HCT116 (cell line): ENCODE data around the gene AGAP1. TPM values are rescaled to one million over a fixed set of nuclear protein-coding genes. Genes with fewer than 3 reads are reported as not detected.

Source experiments
- ATAC-seq: fragments of 200-7000 bp; cut with Tn5 transposase; 2 replicates; pipeline ENCODE4 v1.9.1; 2020; ENCODE audit warnings: mild to moderate bottlenecking, moderate library complexity
- BruUV-seq: library from RNA; stranded (reverse); fragments of 400-500 nt; replicated peaks from 2 replicates; lab custom pipeline; 2021; lab: Mats Ljungman, UMichigan
- CTCF ChIA-PET: fragments of 300-600 bp; sonication (Branson Sonifier 250); formaldehyde crosslinking; loops from one replicate; lab custom pipeline; 2021; ENCODE audit warnings: antibody characterized with exemption; lab: Charles Lee
- POLR2A ChIA-PET: fragments of 300-600, 350-600 bp; sonication (Branson Sonifier 250); formaldehyde crosslinking; loops from one replicate; lab custom pipeline; 2021; ENCODE audit warnings: antibody characterized with exemption; lab: Charles Lee
- RAD21 ChIA-PET, 2 experiments: fragments of 300-600 bp; sonication (Branson Sonifier 250); formaldehyde crosslinking; loops; one replicate each; lab custom pipeline; 2023; ENCODE audit warnings: low total read pairs in 2 of 2; ENCODE audit not compliant: uncharacterized antibody in 2 of 2, unreplicated experiment in 2 of 2, low non-redundant PET in 1 of 2; lab: Charles Lee
- DNase-seq: peaks from one replicate; pipeline ENCODE4 v3.0.0-alpha.2; 2010; ENCODE audit warnings: low read depth, low spot score
- H2AFZ ChIP-seq: fragments of 200-600 bp; shearing (Covaris generic), sonication (generic); 2 replicates; pipeline ENCODE4 v1.6.1; 2017; ENCODE audit warnings: low read depth, mixed run types, mixed read lengths, antibody characterized with exemption, low read length; ENCODE audit not compliant: poor library complexity, severe bottlenecking
- H3K27ac ChIP-seq: 2 replicates; pipeline ENCODE4 v1.5.1; 2012; ENCODE audit warnings: low read depth, low read length
- H3K27me3 ChIP-seq: fragments of 200-600 bp; sonication (generic); 2 replicates; pipeline ENCODE4 v1.6.1; 2016; ENCODE audit warnings: mixed run types, low read length, mixed read lengths; ENCODE audit not compliant: insufficient read depth
- H3K36me3 ChIP-seq, 2 experiments: fragments of 200-500 bp in 1 of 2; fragments of 200-600 bp in 1 of 2; sonication (Bioruptor generic) in 1 of 2; sonication (generic) in 1 of 2; 2 replicates each; pipeline versions ENCODE4 v1.5.1 to v1.6.1; 2014 to 2016; ENCODE audit warnings: low read length in 2 of 2, inconsistent platforms in 1 of 2, mixed read lengths in 1 of 2, mixed run types in 1 of 2; ENCODE audit not compliant: insufficient read depth in 2 of 2, control insufficient read depth in 1 of 2
- H3K4me1 ChIP-seq, 2 experiments: fragments of 200-600 bp in 1 of 2; sonication (generic) in 1 of 2; 2 replicates each; pipeline versions ENCODE4 v1.5.1 to v1.6.1; 2012 to 2017; ENCODE audit warnings: low read length in 2 of 2, inconsistent platforms in 1 of 2, mild to moderate bottlenecking in 1 of 2, mixed read lengths in 1 of 2, mixed run types in 1 of 2, moderate library complexity in 1 of 2; ENCODE audit not compliant: insufficient read depth in 2 of 2, control insufficient read depth in 1 of 2
- H3K4me2 ChIP-seq: fragments of 200-600 bp; sonication (generic); 2 replicates; pipeline ENCODE4 v1.6.1; 2017; ENCODE audit warnings: mixed run types, low read length, mixed read lengths
- H3K4me3 ChIP-seq, 2 experiments: fragments of 200-600 bp in 1 of 2; sonication (generic) in 1 of 2; replicated peaks in 1 of 2; 2 replicates each; pipeline ENCODE4 v1.5.1; 2011 to 2016; ENCODE audit warnings: low read length in 2 of 2, control low read depth in 1 of 2, low read depth in 1 of 2, mild to moderate bottlenecking in 1 of 2, mixed read lengths in 1 of 2, mixed run types in 1 of 2
- H3K79me2 ChIP-seq: fragments of 200-600 bp; sonication (generic); 2 replicates; pipeline ENCODE4 v1.6.1; 2017; ENCODE audit warnings: mild to moderate bottlenecking, mixed run types, low read length, moderate library complexity, mixed read lengths; ENCODE audit not compliant: insufficient read depth
- H3K9ac ChIP-seq: fragments of 200-600 bp; sonication (generic); 2 replicates; pipeline ENCODE4 v1.6.1; 2016; ENCODE audit warnings: low read length, mixed read lengths
- H3K9me2 ChIP-seq: fragments of 200-600 bp; sonication (generic), shearing (Covaris generic); 2 replicates; pipeline ENCODE4 v1.6.1; 2017; ENCODE audit warnings: mixed run types, mild to moderate bottlenecking, moderate library complexity; ENCODE audit not compliant: insufficient read depth
- H3K9me3 ChIP-seq, 2 experiments: fragments of 200-500 bp in 1 of 2; fragments of 200-600 bp in 1 of 2; sonication (Bioruptor generic) in 1 of 2; sonication (generic) in 1 of 2; 2 replicates each; pipeline ENCODE4 v1.6.1; 2014 to 2017; ENCODE audit warnings: low read length in 2 of 2, mixed read lengths in 2 of 2, inconsistent platforms in 1 of 2, low read depth in 1 of 2, mild to moderate bottlenecking in 1 of 2, mixed run types in 1 of 2, moderate library complexity in 1 of 2; ENCODE audit not compliant: control insufficient read depth in 1 of 2, insufficient read depth in 1 of 2
- H4K20me1 ChIP-seq: fragments of 200-600 bp; sonication (generic), shearing (Covaris generic); 2 replicates; pipeline ENCODE4 v1.6.1; 2017; ENCODE audit warnings: mixed run types, mild to moderate bottlenecking, moderate library complexity; ENCODE audit not compliant: insufficient read depth
- ATF3 ChIP-seq: IDR thresholded peaks from 2 replicates; pipeline ENCODE4 v1.6.1; 2012
- CTCF ChIP-seq, 3 experiments: fragments of 200-600 bp in 1 of 3; sonication (generic) in 1 of 3; IDR thresholded peaks in 2 of 3; conservative IDR thresholded peaks in 1 of 3; 2 replicates each; pipeline ENCODE4 v1.5.1; 2012 to 2017; ENCODE audit warnings: low read depth in 2 of 3, low read length in 2 of 3, antibody characterized with exemption in 1 of 3, borderline replicate concordance in 1 of 3, control low read depth in 1 of 3, mild to moderate bottlenecking in 1 of 3, mixed read lengths in 1 of 3, mixed run types in 1 of 3, moderate library complexity in 1 of 3; ENCODE audit not compliant: insufficient read depth in 1 of 3
- SRF ChIP-seq: IDR thresholded peaks from 2 replicates; pipeline ENCODE4 v1.6.1; 2012; ENCODE audit warnings: low read depth
- intact Hi-C: fragments of 100-400 bp; cut with micrococcal nuclease; formaldehyde crosslinking; loops from 2 replicates; pipeline ENCODE4 v1.10.0; 2022
- total RNA-seq: library from RNA; stranded (reverse); gene quantifications from one replicate; pipeline ENCODE4 v1.2.1, GENCODE V29; 2021; ENCODE audit not compliant: unreplicated experiment
- TF ChIP-seq, protein P1 (sequence below): IDR thresholded peaks from 2 replicates; pipeline ENCODE4 v1.6.1; 2012; ENCODE audit warnings: low read depth

AGAP1 gene
- total RNA-seq, 1 experiment from 2014 or later, result 43.8 TPM

DNA sequence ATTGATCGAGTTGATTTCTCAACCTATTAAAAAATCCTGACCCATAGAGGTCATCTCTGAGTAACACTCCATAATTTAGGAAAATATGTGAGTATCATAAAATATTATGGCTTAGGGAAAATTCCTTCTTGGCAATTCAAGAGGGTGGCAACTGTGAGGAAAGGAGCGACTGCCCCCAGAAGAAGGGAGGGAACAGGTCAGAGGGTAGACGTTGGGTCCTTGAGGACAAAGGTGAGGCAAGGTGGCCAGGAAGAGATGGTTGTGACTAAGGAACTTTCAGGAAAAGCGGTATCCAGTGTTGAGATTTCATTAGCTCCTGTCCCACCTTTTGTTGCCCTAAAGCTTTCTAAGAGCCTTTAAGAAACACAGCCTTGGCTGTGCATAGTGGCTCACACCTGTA, 10.5 kb upstream of the AGAP1 start:
- TF ChIP-seq, protein P1, sequence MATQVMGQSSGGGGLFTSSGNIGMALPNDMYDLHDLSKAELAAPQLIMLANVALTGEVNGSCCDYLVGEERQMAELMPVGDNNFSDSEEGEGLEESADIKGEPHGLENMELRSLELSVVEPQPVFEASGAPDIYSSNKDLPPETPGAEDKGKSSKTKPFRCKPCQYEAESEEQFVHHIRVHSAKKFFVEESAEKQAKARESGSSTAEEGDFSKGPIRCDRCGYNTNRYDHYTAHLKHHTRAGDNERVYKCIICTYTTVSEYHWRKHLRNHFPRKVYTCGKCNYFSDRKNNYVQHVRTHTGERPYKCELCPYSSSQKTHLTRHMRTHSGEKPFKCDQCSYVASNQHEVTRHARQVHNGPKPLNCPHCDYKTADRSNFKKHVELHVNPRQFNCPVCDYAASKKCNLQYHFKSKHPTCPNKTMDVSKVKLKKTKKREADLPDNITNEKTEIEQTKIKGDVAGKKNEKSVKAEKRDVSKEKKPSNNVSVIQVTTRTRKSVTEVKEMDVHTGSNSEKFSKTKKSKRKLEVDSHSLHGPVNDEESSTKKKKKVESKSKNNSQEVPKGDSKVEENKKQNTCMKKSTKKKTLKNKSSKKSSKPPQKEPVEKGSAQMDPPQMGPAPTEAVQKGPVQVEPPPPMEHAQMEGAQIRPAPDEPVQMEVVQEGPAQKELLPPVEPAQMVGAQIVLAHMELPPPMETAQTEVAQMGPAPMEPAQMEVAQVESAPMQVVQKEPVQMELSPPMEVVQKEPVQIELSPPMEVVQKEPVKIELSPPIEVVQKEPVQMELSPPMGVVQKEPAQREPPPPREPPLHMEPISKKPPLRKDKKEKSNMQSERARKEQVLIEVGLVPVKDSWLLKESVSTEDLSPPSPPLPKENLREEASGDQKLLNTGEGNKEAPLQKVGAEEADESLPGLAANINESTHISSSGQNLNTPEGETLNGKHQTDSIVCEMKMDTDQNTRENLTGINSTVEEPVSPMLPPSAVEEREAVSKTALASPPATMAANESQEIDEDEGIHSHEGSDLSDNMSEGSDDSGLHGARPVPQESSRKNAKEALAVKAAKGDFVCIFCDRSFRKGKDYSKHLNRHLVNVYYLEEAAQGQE, result no peak
- TF ChIP-seq CTCF (IDR thresholded peaks at IDR 0.05 in 2 of 3, conservative IDR thresholded peaks at IDR 0.05 in 1 of 3; ENCODE audit: borderline replicate concordance in 1 of 3, insufficient read depth in 1 of 3, low read depth in 2 of 3, low read length in 2 of 3) (no peak), ATF3 (no peak), SRF (no peak)
- no TSS peak for BruUV-seq
- H3K9ac ChIP-seq, result no peak overlapping the region
- no peaks in the 10 kb centered on the region for H3K36me3 ChIP-seq
- H3K79me2 ChIP-seq, result no peaks in the 10 kb centered on the region
- ChIA-PET POLR2A (no interaction called here), CTCF (no interaction called here), RAD21 (no interaction called here)
- H3K4me1 ChIP-seq, result no peaks in the 10 kb centered on the region
- no peak overlapping the region for H3K4me2 ChIP-seq
- intact Hi-C loops, result no loop called here
- no peak overlapping the region for H2AFZ ChIP-seq
- H4K20me1 ChIP-seq, result no peaks in the 10 kb centered on the region
- no peak overlapping the region for H3K4me3 ChIP-seq
- no peaks in the 10 kb centered on the region; the same call in 1 of the 2 replicates for H3K9me2 ChIP-seq
- no peak for ATAC-seq
- H3K27ac ChIP-seq, result no peak overlapping the region
- H3K27me3 ChIP-seq, result no peaks in the 10 kb centered on the region
- no peak for DNase-seq
- no peaks in the 10 kb centered on the region for H3K9me3 ChIP-seq
